ENCODE results near the gene TRAPPC3L. TPM values are rescaled to one million over a fixed set of nuclear protein-coding genes. Genes with fewer than 3 reads are reported as not detected.

TRAPPC3L gene
- total and polyA plus RNA-seq, 12 donors = 0.10 to 0.57 (median 0.27) TPM; not detected in 4

- Histone ChIP-seq H3K36me3 (replicated peaks in 1 of 2) (no peaks in the 10 kb centered on the region), H3K27ac (peak overlapping the region in 2 of 5 donors; percentile 18 to 40), H3K27me3 (no peaks in the 10 kb centered on the region), H3K4me3 (no peak overlapping the region), H3K9me3 (replicated peaks in 1 of 3) (no peaks in the 10 kb centered on the region), H3K4me1 (replicated peaks in 1 of 2) (peaks cover 7 to 9% of the 10 kb centered on the region in 2 donors)
- peak in 6 of 7 donors; percentile 20 to 64 (median 36) for DNase-seq
- intact Hi-C loops (cut with DNase I) = no loop called here
- WGBS, 4 donors = 54 to 67% (median 61%) methylated on average over 5 of the region's 5 CpGs
- TF ChIP-seq, protein P1, sequence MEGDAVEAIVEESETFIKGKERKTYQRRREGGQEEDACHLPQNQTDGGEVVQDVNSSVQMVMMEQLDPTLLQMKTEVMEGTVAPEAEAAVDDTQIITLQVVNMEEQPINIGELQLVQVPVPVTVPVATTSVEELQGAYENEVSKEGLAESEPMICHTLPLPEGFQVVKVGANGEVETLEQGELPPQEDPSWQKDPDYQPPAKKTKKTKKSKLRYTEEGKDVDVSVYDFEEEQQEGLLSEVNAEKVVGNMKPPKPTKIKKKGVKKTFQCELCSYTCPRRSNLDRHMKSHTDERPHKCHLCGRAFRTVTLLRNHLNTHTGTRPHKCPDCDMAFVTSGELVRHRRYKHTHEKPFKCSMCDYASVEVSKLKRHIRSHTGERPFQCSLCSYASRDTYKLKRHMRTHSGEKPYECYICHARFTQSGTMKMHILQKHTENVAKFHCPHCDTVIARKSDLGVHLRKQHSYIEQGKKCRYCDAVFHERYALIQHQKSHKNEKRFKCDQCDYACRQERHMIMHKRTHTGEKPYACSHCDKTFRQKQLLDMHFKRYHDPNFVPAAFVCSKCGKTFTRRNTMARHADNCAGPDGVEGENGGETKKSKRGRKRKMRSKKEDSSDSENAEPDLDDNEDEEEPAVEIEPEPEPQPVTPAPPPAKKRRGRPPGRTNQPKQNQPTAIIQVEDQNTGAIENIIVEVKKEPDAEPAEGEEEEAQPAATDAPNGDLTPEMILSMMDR (IDR thresholded peaks at IDR 0.05) = no peak
- no peak for TF ChIP-seq POLR2A (IDR thresholded peaks at IDR 0.05)
Observed at GRCh38 chr6:116465246-116465645, 80.2 kb downstream of the TRAPPC3L start.

- no peak overlapping the region for H3K27ac ChIP-seq
- intact Hi-C loops (cut with DNase I) = no loop called here
- no peaks in the 10 kb centered on the region for H3K36me3 ChIP-seq (replicated peaks in 1 of 2)
- DNase-seq = no peak
- no peak overlapping the region for H3K4me3 ChIP-seq
- 80 to 92% (median 89%) methylated on average over 4 of the region's 4 CpGs for WGBS, 4 donors
- H3K9me3 ChIP-seq (replicated peaks in 1 of 3) = no peaks in the 10 kb centered on the region
- TF ChIP-seq, protein P1 (IDR thresholded peaks at IDR 0.05) = no peak
- TF ChIP-seq POLR2A (IDR thresholded peaks at IDR 0.05) = no peak
- peaks cover 7 to 9% of the 10 kb centered on the region in 2 donors for H3K4me1 ChIP-seq (replicated peaks in 1 of 2)
- no peaks in the 10 kb centered on the region for H3K27me3 ChIP-seq
Observed at GRCh38 chr6:116463301-116463700, 82.2 kb downstream of the TRAPPC3L start.

- no peaks in the 10 kb centered on the region for H3K27me3 ChIP-seq
- peak overlapping the region in 4 of 5 donors; percentile 28 to 70 (median 47) for H3K27ac ChIP-seq
- TF ChIP-seq, protein P1 (IDR thresholded peaks at IDR 0.05) = no peak
- no peak for TF ChIP-seq POLR2A (IDR thresholded peaks at IDR 0.05)
- no peaks in the 10 kb centered on the region for H3K9me3 ChIP-seq (replicated peaks in 1 of 3)
- H3K4me1 ChIP-seq (replicated peaks in 1 of 2) = peaks cover 7 to 9% of the 10 kb centered on the region in 2 donors
- H3K36me3 ChIP-seq (replicated peaks in 1 of 2) = no peaks in the 10 kb centered on the region
- H3K4me3 ChIP-seq = peak overlapping the region in 3 of 4 donors; percentile 21 to 59 (median 46)
- 10 to 28% (median 16%) methylated on average over 30 to 84 of the region's 84 CpGs for WGBS, 4 donors
- intact Hi-C loops (cut with DNase I) = no loop called here
- peak; percentile 28 to 60 (median 47) for DNase-seq
Observed at GRCh38 chr6:116461932-116462885, 83.3 kb downstream of the TRAPPC3L start.

DNA sequence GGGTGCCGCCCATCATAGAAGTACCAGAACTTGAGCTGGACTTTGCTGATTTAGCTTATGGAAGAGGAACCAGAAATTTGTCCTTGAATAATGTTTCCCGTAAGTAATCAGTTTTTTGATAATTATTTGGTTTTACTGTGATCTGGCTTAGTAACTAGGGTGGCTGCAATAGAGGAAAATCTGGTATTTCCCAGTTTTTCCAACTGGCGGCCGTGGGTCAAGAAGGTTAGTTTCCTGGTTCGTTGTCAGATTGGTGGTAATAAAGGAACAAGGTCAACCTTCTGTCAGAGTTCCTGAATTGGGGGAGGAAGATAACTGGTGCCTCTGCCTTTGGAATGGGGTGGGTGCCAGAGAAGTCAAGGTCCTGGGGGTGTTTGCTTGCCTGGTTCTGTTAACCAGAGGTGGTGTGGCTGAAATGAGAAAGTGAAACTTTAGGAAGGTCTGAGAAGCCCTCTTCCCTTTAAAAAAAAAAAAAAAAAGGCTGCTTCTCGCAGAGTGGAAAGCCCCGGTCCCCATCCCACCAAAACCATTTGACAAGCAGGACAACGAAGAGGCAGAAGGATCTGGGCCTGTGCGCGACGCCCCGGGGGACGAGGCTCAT lies 84.1 kb downstream of the TRAPPC3L start, which contains the start of gene CALHM6:
CALHM6 (plus strand) TSS at position 45 of the 601 bp plus-strand sequence; CDS start at position 600, 555 bp downstream.
- H3K9me3 ChIP-seq (replicated peaks in 1 of 3) = no peaks in the 10 kb centered on the region
- H3K4me3 ChIP-seq = peak within 1 kb of the TSS in 3 of 4 donors; percentile 21 to 59 (median 46)
- peaks cover 7 to 11% of the 10 kb centered on the region in 2 donors for H3K4me1 ChIP-seq (replicated peaks in 1 of 2)
- 34 to 47% (median 41%) methylated on average over 13 of the region's 13 CpGs for WGBS, 4 donors
- no peak for TF ChIP-seq POLR2A (IDR thresholded peaks at IDR 0.05)
- TF ChIP-seq, protein P1 (IDR thresholded peaks at IDR 0.05) = no peak
- intact Hi-C loops (cut with DNase I) = no loop called here
- DNase-seq = no peak
- peak within 1 kb of the TSS in 4 of 5 donors; percentile 28 to 70 (median 47) for H3K27ac ChIP-seq
- H3K27me3 ChIP-seq = no peaks in the 10 kb centered on the region
- H3K36me3 ChIP-seq (replicated peaks in 1 of 2) = no peaks in the 10 kb centered on the region
